HG03439 (cell line): Measurements from ENCODE around the gene CYSLTR2.

ENCODE experiments used
- ATAC-seq: cut with Tn5 transposase; IDR thresholded peaks from one replicate; pipeline ENCODE4 v1.9.1; 2021; ENCODE audit warnings: mild to moderate bottlenecking, moderate library complexity; ENCODE audit not compliant: unreplicated experiment

Gene CYSLTR2

DNA sequence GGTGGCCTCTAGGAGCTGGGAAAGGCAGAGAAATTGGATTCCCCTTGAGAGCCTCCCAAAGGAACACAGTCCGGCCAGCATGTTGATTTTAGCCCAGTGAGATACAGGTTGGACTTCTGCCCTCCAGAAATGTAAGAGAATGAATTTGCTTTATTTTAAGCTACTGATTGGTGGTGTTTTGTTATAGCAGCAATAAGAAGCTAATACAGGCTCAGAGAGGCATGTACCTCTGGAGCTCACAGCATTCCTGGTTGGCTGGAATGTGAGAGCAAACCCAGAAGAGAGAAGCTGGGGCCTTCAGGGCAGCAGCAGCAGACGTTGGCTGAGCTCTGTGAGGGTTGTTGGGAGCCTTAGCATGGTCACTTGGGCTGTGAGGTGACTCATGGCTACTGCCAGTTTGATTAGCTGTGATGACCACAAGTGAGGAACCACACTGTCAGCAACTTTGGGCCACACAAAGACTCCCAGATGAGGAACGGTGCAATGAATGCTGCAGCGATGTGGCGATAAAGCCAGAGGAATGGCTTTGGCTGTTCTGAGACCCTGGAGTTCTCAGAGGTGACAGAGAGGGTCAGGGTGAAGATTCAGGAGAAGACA, 80.1 kb downstream of the CYSLTR2 start:
- ATAC-seq: no peak

DNA sequence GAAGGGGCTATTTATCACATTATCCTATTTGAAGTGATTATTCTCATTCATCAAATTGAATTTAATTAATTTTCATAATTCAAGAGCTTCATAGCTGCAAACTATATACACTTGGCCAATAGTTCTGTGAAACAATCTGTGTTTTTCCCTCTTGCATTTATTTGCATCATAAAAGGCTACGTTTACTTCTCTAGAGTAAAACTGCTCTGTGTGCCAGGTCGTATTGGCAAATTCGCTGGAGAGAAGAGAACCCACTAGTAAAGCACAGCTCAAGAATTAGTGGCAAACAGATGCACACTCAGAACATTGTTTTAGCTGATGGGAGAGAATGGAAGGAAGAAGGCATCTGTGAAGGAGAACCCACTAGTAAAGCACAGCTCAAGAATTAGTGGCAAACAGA, 81.8 kb downstream of the CYSLTR2 start:
- ATAC-seq: no peak

DNA sequence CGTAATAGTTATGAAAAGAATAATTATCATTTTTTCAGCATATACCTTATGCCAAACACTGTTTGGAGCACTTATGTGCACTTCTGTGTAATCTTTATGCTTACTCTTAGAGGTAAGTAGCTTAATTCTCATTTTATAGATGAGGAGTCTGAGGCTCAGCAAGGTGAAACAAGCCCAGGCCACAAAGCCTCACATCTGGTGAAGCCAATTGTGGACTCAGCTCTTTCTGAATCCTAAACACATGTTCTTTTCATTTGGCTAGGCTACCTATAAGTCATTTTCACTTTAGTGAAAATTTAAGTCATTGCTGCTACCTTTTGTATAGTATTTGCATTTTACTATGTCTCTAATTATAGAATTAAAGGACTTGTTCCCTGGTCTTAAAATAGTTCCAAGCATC, 84.0 kb downstream of the CYSLTR2 start:
- no peak for ATAC-seq

DNA sequence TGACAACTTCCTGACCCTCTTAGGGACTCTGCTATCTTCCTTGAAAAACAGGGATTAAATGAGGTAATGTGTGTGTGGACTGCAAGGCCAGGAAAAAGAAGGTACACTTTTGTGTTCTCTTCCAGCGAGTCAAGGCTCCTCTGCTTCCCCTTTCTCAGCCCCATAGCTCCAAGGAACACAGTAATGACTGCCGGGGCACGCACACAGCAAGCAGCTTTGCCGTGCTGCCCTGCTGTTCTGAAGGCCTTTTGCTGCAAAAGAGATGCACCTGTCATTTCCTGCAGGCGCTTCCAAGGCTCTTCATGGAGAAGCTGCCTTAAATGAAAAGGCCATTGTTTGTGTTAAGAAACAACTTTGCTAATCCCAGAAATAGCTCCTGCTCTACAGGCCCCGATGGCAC, 84.6 kb downstream of the CYSLTR2 start:
- no peak for ATAC-seq

DNA sequence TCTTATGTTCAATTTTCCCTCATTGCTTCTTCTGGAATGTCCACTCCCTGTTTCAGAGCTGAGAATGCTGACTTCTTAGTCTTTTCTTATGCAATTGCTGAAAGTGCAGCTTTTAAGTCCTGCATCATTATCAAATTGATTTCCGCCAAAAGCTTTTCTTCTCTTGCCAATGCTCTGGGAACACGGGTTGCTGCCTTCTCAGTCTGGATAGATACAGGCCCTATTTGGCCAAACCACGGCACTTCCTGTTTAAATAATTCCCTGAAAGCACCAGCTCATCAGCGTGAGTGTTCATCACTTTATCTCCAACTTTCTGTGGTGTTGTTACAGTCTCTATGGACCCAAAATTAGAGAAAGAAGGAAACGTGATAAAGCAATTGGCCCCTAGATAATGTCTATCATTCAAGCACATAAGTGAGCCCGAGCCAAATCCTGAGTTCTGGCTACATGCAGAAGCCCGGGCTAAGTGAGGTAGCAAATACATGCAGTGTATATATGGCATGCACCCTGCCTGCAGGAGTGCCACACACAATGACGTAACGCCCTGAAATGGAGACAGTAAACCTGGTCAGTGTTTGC, 85.7 kb downstream of the CYSLTR2 start:
- no peak for ATAC-seq

DNA sequence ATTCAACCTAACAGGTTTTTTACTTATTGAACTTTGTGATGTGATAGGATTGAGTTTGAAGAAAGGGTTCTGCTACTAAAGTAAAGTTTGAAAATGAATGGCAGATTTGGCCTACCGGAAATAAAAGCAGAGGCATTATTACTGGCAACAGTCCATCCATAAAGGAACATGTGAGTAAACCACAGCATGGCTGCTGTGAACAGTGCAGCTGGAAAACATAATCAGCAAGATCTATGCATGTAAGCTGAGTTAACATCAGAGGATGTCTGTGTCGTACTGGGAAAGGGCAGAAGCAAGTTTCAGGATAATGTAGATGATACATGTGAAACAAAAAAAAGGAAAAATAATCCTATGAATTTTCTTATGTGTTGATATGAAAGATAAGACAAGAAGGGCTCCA, 87.6 kb downstream of the CYSLTR2 start:
- ATAC-seq: no peak

DNA sequence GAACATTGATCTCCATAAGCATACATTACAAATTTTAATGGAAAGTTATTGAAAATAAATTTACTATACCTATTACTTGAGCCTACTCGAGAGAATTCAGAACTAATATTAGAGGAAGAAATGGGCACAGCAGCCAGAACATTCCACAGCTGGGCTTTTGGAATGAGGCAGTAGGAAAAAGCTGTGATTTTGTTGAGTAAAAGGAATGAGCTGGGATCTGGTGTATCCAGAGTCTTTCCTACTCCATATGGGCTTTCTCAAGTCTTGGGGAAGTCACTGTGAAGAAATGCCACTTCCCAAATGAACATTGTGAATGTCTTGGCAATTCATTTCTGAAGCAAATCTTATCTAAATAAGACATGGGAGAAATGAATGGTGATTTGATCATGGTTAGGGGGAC, 93.1 kb downstream of the CYSLTR2 start:
- ATAC-seq: no peak

DNA sequence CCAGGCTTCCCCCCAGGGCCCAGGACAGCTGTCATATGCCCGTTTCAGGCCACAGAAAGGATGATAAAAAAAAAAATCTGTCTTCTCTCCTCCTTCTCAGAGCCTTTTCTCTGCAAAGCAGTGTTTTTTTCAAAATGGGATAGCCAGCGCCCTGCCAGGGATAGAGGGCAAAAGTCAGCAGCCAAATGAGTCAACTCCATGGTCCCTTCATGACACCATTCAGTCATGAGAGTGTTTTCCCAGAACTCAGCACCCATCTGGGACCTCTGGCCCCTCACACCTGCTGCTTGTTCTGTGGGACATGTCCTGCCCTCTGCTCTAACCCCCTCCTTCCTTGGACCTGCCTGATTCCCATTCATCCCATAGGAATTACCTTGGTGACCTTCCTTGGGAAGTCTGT, 95.0 kb downstream of the CYSLTR2 start:
- no peak for ATAC-seq

DNA sequence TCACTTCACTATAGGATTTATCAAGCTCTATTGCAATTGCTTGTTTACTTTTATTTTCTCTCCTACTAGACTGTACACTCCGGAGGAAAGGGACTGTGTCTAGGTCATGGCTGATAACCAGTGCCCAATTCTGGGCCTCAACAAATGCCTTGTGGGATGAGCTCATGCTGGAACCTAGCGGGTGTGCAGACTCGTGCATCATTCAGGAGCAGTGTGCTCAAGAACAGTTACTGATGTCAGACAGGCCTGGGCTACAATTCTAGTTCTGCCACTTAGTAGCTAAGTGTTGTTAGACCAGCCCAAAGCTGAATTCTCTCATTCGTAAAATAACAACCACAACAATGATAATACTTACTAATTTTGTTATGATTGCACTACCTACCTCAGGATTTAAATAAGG, 95.4 kb downstream of the CYSLTR2 start:
- ATAC-seq: no peak

DNA sequence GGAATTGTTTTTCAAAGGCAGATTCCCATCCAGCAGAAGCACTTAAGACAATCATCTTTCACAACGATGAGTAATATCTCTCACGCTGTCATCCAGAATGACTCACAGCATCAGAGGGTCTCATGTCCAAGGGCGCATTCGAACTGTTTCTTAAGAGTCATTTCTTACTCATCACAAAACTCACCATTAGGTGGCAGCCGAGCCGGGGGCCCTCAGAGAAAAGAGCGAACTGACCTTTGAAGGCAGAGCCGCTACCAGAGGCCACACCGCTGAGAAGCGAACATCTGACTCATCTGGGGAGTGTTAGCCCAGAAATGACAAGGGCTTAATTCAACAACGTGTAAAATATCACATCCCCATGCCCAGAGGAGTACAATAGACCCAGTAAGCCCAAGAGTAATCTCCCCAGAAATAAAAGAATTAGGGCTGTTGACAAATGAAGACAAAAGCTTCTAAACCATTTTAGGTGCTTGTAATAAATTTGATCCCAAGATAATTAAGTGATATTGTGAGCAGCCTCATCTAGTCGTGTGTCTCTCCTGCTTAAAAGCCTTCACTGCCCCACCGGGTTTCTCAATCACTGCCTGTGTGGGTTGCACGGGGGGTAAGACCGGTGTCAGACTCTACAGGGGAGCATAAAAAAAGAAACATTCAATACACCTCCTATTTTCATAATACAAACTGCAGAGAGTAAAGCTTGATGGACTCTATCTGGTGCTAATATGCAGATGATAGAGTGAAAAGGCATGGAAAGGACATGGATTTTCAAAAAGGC, 96.2 kb downstream of the CYSLTR2 start:
- peak; percentile 96 for ATAC-seq

DNA sequence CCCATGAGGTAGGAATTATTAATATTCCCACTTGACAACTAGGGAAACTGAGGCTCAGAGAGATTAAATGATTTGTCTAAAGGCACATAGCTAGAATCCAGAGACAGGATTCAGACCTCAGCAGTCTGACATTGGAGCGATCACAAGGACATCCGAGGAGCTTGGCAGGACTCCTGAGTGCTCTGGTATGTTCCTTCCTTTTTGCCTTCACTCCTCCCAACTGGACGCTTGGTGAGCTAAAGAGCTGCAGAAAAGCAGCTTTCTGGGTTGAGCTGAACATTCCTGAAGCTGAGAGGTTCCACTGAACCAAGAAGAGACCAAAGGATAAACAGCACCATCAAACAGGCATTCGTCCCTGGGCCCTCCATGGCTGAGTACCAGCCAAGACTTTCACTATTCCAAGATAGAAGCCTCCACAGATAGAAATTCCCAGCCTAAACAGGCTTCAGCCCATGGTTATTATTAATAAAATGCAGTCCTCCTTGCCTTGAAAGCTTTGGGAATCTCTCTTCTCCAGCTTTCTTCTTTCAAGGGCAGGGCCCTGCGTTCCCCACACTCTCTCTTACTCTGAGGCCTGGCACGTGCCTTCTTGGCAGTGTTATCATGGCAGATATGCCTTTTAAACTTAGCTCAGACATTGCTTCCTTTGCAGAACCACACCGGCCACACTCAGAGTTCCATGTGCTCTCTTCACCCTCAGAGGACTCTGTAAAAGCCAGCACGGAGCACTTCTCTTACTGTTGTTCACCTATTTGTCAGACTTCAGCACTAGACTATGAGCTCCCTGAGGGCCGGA, 97.1 kb downstream of the CYSLTR2 start:
- no peak for ATAC-seq

DNA sequence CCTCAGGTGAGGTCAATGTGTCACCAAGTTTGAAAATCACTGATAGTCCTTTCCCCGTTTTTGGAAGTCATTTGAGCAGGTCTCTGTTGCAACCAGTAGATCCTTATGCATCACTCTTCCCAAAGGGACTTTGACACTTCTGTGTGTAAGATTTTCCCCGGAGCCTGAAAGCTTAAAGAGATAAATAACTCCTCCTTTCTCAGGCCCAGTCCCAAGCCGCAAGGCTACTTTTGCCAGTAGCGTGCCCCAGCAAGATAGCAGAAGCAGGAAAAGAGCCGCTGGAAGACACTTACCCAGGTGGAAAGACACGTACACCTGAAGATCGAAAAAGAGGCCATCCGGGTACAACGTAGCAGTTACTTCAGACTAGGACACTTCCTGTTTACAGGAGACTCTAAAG, 106.9 kb downstream of the CYSLTR2 start:
- ATAC-seq: no peak
